SH-SY5Y (cell line): ENCODE data around the gene GORASP1.

Experiments
- GATA2 ChIP-seq: IDR thresholded peaks from 2 replicates; pipeline ENCODE4 v1.6.1; 2011; ENCODE audit warnings: mild to moderate bottlenecking, low read depth, low read length
- GATA3 ChIP-seq: IDR thresholded peaks from 2 replicates; pipeline ENCODE4 v1.6.1; 2011; ENCODE audit warnings: low read depth, mild to moderate bottlenecking, low read length, moderate library complexity

DNA sequence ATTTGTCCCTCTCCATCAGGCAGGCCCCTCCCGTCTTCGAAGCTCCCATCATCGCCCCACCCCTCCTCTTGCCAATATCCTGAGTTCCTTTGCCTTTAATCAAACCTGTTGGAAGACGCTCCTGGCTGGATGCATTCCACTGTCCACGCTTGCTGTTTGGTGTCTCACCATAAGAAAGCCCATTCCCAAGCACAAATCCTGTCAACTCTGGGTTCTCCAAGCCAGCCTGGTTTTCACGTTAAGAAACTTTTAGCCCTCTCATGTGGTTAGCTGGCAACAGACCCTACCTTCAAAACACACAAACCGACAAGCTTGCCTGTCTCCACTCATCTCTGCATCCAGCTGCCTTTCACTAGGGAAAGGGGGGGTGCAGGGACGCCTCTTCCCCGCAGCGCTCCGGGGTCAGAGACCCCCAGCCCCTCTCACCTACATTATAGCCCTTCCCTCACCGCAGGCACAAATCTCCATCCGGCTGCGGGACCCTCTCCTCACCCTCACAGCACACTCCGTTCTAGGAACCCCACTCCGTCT is 1.1 kb downstream of the GORASP1 start:
- TF ChIP-seq GATA2 (no peak), GATA3 (no peak)
